Kidney capillary endothelial cell (primary cell): Measurements from ENCODE around the gene CXorf51B.
"Not testable (repeated sequence)": the region's sequence is repeated elsewhere in the genome, so short reads cannot be mapped to it uniquely, and the experiment has no call there.

Experiments
- DNase-seq: peaks from one replicate; pipeline ENCODE4 v3.0.0-alpha.2; 2018; ENCODE audit warnings: low spot score

The CXorf51B gene

GRCh38 chrX:146809471-146809870 lies at the start of gene CXorf51B:
Gene CXorf51B (plus strand): TSS chrX:146809771. CDS start chrX:146809792, 21 bp downstream.
- not testable (repeated sequence) for DNase-seq

- not testable (repeated sequence) for DNase-seq
These were observed 5.1 kb downstream of the CXorf51B start, which contains the start of gene CXorf51A for GRCh38 chrX:146814644-146815043. Gene CXorf51A (minus strand): TSS chrX:146814744. CDS start chrX:146814723, 21 bp downstream.

- DNase-seq, result no peak
These were observed 22.4 kb downstream of the CXorf51B start for GRCh38 chrX:146831994-146832393.

GRCh38 chrX:146854281-146854680 lies 44.7 kb downstream of the CXorf51B start:
- no peak for DNase-seq
